BLaER1 treated with 17β-estradiol and CSF1 and Interleukin-3, amounts not matched to agents 10 nM and 100 nM (cell line): ENCODE results near the gene BCL11A.
A peak's percentile ranks its signal among the peaks of the same experiment; 100 is the strongest.

Experiments used
- H3K27ac ChIP-seq, 11 experiments: shearing (Covaris generic); formaldehyde crosslinking; 2 replicates each; pipeline ENCODE4 v1.8.1; 2022
- H3K27me3 ChIP-seq, 11 experiments: shearing (Covaris generic); formaldehyde crosslinking; 2 replicates each; pipeline ENCODE4 v1.8.1; 2022
- H3K36me3 ChIP-seq, 11 experiments: shearing (Covaris generic); formaldehyde crosslinking; 2 replicates each; pipeline ENCODE4 v1.8.1; 2022
- H3K4me1 ChIP-seq, 10 experiments: shearing (Covaris generic); formaldehyde crosslinking; 2 replicates each; pipeline ENCODE4 v1.8.1; 2022
- H3K4me2 ChIP-seq, 11 experiments: shearing (Covaris generic); formaldehyde crosslinking; 2 replicates each; pipeline ENCODE4 v1.8.1; 2022
- H3K4me3 ChIP-seq, 10 experiments: shearing (Covaris generic); formaldehyde crosslinking; 2 replicates each; pipeline ENCODE4 v1.8.1; 2022
- H3K9ac ChIP-seq, 11 experiments: shearing (Covaris generic); formaldehyde crosslinking; 2 replicates each; pipeline ENCODE4 v1.8.1; 2022
- H3K9me3 ChIP-seq, 11 experiments: shearing (Covaris generic); formaldehyde crosslinking; replicated peaks in 1 of 11; 2 replicates each; pipeline ENCODE4 v1.8.1; 2022
- H4K20me1 ChIP-seq, 11 experiments: shearing (Covaris generic); formaldehyde crosslinking; 2 replicates each; pipeline ENCODE4 v1.8.1; 2022
- Cebpa-rat ChIP-seq, 11 experiments: shearing (Covaris generic); IDR thresholded peaks; 2 replicates each; pipeline ENCODE4 v1.8.1; 2022

Gene BCL11A

GRCh38 chr2:60406192-60406591, 147.3 kb downstream of the BCL11A start:
- TF ChIP-seq Cebpa-rat (IDR thresholded peaks at IDR 0.05) = no peak
- H3K4me2 ChIP-seq = peak overlapping the region; percentile 36 to 74 (median 65)
- H3K36me3 ChIP-seq = no peaks in the 10 kb centered on the region
- H3K4me3 ChIP-seq = no peak overlapping the region
- no peaks in the 10 kb centered on the region for H3K9me3 ChIP-seq
- H3K27me3 ChIP-seq = no peaks in the 10 kb centered on the region
- peaks cover 39 to 88% (median 77%) of the 10 kb centered on the region in 10 experiments for H3K4me1 ChIP-seq
- peak overlapping the region in 2 of 11 experiments; percentile 9 to 13; a peak in 1 of 22 replicates for H3K27ac ChIP-seq
- no peaks in the 10 kb centered on the region for H4K20me1 ChIP-seq
- no peak overlapping the region for H3K9ac ChIP-seq

GRCh38 chr2:60405271-60405919, 148.1 kb downstream of the BCL11A start:
- no peaks in the 10 kb centered on the region for H4K20me1 ChIP-seq
- no peaks in the 10 kb centered on the region for H3K27me3 ChIP-seq
- H3K27ac ChIP-seq = peak overlapping the region in 4 of 11 experiments; percentile 2 to 20 (median 11); a peak in 3 of 22 replicates
- no peak for TF ChIP-seq Cebpa-rat (IDR thresholded peaks at IDR 0.05)
- peak overlapping the region in 2 of 11 experiments; percentile 3 to 24; a peak in 1 of 22 replicates for H3K9ac ChIP-seq
- no peaks in the 10 kb centered on the region for H3K9me3 ChIP-seq
- peak overlapping the region; percentile 21 to 74 (median 65); a peak in 20 of 22 replicates for H3K4me2 ChIP-seq
- no peaks in the 10 kb centered on the region for H3K36me3 ChIP-seq
- H3K4me1 ChIP-seq = peaks cover 37 to 88% (median 77%) of the 10 kb centered on the region in 10 experiments
- H3K4me3 ChIP-seq = no peak overlapping the region
